Esophagus squamous epithelium (tissue), 4 donors: Measurements from ENCODE around the gene RXFP3.

Experiments used
- POLR2A ChIP-seq, 4 donors: fragments of 450-650 bp; IDR thresholded peaks; one replicate each; pipeline ENCODE4 v1.6.1; 2017; ENCODE audit warnings: antibody characterized with exemption in 4 of 4, mild to moderate bottlenecking in 4 of 4, moderate library complexity in 3 of 4
- TF ChIP-seq, protein P1 (sequence below), 6 experiments: fragments of 450-650 bp in 4 of 6; fragments of 200-600 bp in 2 of 6; sonication (generic) in 2 of 6; IDR thresholded peaks; one replicate each; pipeline ENCODE4 v1.5.1; 2016 to 2019; ENCODE audit warnings: antibody characterized with exemption in 6 of 6, mild to moderate bottlenecking in 4 of 6, moderate library complexity in 4 of 6

DNA sequence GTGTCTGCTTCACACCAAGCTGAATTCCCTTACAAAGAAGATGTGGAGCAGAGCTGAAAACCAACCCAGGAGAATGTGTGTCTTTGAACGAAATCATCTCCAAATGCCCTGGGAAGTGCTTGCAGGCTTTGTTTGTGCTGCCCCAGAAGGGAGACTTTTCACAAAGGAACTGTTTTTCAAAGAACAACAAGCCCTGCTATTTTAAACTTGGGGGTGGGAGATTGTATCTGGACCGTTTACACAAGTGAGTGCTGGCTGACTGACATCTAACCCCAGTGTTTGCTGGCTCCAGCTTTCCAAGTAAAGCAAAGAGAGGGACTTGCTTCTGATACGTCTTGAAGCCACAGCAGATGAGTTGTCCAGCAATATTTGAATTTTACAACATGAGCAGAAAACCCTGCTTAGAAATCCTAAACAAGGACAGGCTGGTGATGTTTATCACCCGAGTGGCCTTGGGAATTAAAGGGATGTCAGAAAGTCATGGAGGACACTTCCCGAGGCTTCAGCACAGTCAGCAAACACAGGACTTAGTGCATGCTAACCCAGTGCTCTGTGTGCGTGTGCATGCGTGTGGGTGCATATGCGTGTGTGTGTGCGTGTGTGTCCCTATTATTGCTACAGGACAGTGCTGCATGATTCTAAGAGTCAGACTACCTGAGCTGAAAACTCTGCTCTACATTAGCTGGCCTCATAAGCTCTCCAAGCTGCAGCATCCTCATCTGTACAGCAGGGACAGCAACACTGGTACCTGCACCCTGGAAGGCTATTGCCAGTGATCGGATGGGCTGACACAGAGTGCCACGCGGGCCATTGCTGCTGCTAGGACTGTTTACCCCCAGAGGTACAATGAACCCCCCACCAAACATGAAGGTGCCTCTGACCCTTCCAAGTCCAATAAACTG is 45.8 kb upstream of the RXFP3 start:
- TF ChIP-seq, protein P1, sequence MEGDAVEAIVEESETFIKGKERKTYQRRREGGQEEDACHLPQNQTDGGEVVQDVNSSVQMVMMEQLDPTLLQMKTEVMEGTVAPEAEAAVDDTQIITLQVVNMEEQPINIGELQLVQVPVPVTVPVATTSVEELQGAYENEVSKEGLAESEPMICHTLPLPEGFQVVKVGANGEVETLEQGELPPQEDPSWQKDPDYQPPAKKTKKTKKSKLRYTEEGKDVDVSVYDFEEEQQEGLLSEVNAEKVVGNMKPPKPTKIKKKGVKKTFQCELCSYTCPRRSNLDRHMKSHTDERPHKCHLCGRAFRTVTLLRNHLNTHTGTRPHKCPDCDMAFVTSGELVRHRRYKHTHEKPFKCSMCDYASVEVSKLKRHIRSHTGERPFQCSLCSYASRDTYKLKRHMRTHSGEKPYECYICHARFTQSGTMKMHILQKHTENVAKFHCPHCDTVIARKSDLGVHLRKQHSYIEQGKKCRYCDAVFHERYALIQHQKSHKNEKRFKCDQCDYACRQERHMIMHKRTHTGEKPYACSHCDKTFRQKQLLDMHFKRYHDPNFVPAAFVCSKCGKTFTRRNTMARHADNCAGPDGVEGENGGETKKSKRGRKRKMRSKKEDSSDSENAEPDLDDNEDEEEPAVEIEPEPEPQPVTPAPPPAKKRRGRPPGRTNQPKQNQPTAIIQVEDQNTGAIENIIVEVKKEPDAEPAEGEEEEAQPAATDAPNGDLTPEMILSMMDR (IDR thresholded peaks at IDR 0.05), result no peak
- no peak for TF ChIP-seq POLR2A (IDR thresholded peaks at IDR 0.05)
